Ishikawa (cell line): ENCODE results near the gene EFHD2.

Source experiments
- CEBPB ChIP-seq: IDR thresholded peaks from 2 replicates; pipeline ENCODE4 v1.6.1; 2012
- CREB1 ChIP-seq: IDR thresholded peaks from 2 replicates; pipeline ENCODE4 v1.6.1; 2012; ENCODE audit warnings: low read depth
- EGR1 ChIP-seq: IDR thresholded peaks from 2 replicates; pipeline ENCODE4 v1.6.1; 2012
- EP300 ChIP-seq: IDR thresholded peaks from 2 replicates; pipeline ENCODE4 v1.6.1; 2012; ENCODE audit warnings: borderline replicate concordance
- FOXM1 ChIP-seq: IDR thresholded peaks from 2 replicates; pipeline ENCODE4 v1.6.1; 2012; ENCODE audit warnings: low read depth, borderline replicate concordance
- NFIC ChIP-seq: IDR thresholded peaks from 2 replicates; pipeline ENCODE4 v1.6.1; 2012
- RAD21 ChIP-seq: IDR thresholded peaks from 2 replicates; pipeline ENCODE4 v1.6.1; 2012; ENCODE audit warnings: low read depth
- TAF1 ChIP-seq: IDR thresholded peaks from 2 replicates; pipeline ENCODE4 v1.6.1; 2012; ENCODE audit warnings: low read depth, mild to moderate bottlenecking
- TEAD4 ChIP-seq: IDR thresholded peaks from 2 replicates; pipeline ENCODE4 v1.6.1; 2012
- YY1 ChIP-seq: IDR thresholded peaks from 2 replicates; pipeline ENCODE4 v1.6.1; 2012; ENCODE audit warnings: low read depth
- ZBTB7A ChIP-seq: IDR thresholded peaks from 2 replicates; pipeline ENCODE4 v1.6.1; 2012; ENCODE audit warnings: low read depth
- TF ChIP-seq, protein P1 (sequence below): IDR thresholded peaks from 2 replicates; pipeline ENCODE4 v1.6.1; 2012
- TF ChIP-seq, protein P2 (sequence below): IDR thresholded peaks from 2 replicates; pipeline ENCODE4 v1.6.1; 2012; ENCODE audit warnings: low read depth, mild to moderate bottlenecking
- TF ChIP-seq, protein P3 (sequence below): IDR thresholded peaks from 2 replicates; pipeline ENCODE4 v1.6.1; 2012

DNA sequence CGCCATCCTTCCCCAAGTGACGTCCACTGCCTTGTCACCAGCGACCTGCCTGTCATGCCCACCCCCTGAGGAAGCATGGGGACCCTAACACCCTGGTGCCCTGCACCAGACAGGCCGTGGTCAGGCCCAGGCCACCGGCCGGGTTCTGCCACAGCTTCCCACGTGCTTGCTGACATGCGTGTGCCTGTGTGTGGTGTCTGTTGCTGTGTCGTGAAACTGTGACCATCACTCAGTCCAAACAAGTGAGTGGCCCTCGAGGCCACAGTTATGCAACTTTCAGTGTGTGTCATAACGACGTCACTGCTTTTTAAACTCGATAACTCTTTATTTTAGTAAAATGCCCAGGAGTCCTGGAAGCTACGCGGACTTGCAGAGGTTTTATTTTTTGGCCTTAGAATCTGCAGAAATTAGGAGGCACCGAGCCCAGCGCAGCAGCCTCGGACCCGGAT lies 20.0 kb downstream of the EFHD2 start:
- no peak for TF ChIP-seq EGR1
- TF ChIP-seq TAF1: no peak
- no peak for TF ChIP-seq FOXM1
- TF ChIP-seq, protein P1, sequence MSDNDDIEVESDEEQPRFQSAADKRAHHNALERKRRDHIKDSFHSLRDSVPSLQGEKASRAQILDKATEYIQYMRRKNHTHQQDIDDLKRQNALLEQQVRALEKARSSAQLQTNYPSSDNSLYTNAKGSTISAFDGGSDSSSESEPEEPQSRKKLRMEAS: no peak
- TF ChIP-seq, protein P2, sequence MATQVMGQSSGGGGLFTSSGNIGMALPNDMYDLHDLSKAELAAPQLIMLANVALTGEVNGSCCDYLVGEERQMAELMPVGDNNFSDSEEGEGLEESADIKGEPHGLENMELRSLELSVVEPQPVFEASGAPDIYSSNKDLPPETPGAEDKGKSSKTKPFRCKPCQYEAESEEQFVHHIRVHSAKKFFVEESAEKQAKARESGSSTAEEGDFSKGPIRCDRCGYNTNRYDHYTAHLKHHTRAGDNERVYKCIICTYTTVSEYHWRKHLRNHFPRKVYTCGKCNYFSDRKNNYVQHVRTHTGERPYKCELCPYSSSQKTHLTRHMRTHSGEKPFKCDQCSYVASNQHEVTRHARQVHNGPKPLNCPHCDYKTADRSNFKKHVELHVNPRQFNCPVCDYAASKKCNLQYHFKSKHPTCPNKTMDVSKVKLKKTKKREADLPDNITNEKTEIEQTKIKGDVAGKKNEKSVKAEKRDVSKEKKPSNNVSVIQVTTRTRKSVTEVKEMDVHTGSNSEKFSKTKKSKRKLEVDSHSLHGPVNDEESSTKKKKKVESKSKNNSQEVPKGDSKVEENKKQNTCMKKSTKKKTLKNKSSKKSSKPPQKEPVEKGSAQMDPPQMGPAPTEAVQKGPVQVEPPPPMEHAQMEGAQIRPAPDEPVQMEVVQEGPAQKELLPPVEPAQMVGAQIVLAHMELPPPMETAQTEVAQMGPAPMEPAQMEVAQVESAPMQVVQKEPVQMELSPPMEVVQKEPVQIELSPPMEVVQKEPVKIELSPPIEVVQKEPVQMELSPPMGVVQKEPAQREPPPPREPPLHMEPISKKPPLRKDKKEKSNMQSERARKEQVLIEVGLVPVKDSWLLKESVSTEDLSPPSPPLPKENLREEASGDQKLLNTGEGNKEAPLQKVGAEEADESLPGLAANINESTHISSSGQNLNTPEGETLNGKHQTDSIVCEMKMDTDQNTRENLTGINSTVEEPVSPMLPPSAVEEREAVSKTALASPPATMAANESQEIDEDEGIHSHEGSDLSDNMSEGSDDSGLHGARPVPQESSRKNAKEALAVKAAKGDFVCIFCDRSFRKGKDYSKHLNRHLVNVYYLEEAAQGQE: no peak
- no peak for TF ChIP-seq NFIC
- TF ChIP-seq RAD21: no peak
- no peak for TF ChIP-seq ZBTB7A
- TF ChIP-seq EP300: no peak
- no peak for TF ChIP-seq CEBPB
- no peak for TF ChIP-seq YY1
- no peak for TF ChIP-seq CREB1
- TF ChIP-seq TEAD4: no peak
- TF ChIP-seq, protein P3, sequence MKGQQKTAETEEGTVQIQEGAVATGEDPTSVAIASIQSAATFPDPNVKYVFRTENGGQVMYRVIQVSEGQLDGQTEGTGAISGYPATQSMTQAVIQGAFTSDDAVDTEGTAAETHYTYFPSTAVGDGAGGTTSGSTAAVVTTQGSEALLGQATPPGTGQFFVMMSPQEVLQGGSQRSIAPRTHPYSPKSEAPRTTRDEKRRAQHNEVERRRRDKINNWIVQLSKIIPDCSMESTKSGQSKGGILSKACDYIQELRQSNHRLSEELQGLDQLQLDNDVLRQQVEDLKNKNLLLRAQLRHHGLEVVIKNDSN: no peak
